Measurements from ENCODE around the gene ZNF414.
"Not testable (repeated sequence)": the region's sequence is repeated elsewhere in the genome, so short reads cannot be mapped to it uniquely, and the experiment has no call there.

The ZNF414 gene

DNA sequence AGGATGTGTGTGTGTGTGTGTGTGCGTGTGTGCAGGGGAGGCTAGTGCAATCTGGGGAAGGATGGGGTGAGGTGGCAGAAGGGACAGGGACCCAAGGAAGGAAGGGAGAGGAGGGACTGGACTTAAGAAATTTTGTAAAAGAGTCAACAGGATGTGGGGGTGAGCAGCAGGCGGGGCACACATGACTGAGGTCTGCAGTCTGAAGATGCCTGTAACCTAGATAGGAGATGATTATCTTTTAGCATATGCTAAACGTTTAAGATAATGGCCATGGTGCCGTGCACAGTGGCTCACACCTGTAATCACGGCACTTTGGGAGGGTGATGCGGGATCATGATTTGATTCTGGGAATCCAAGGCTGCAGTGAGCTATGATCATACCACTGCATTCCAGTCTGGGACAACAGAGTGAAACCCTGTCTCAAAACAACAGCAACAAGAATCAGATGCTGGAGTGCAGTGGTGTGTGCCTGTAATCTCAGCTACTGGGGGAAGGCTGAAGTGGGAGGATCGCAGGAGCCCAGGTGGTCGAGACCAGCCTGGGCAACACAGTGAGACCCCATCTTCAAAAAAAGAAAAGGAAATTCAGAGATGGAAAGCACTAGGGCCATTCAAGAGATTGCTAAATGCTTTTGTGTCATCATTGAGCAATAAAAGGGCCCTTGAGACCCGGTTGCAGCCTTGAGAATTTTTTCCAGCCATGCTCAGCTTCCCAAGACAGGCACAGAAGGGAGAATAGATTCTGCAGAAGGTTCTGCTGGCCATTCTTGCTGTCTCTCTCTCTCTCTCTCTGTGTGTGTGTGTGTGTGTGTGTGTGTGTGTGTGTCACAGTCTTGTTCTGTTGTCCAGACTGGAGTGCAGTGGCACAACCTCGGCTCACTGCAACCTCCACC is 3.8 kb upstream of the ZNF414 start:
- DNase-seq = peak in 1 of 2 experiments; percentile 9

DNA sequence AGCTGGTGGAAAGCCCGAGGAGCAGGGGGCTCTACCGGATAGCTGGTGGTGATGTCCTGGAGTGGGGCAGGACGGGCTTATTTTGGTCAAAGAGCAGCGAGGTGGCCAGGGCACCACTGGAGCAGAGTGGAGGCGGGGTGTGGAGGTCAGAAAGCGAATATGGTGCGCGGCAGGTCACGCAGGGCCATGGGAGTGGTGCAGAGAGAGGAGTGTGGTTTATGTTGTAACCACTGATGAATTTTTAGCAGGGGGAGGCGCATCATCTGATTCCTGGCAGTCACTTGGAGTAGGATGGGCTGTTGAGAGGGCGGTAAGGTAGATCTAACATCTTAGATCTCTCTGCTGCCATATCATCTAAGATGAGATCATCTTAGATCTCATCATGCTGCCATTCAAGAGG is 1.4 kb upstream of the ZNF414 start:
- DNase-seq = no peak

DNA sequence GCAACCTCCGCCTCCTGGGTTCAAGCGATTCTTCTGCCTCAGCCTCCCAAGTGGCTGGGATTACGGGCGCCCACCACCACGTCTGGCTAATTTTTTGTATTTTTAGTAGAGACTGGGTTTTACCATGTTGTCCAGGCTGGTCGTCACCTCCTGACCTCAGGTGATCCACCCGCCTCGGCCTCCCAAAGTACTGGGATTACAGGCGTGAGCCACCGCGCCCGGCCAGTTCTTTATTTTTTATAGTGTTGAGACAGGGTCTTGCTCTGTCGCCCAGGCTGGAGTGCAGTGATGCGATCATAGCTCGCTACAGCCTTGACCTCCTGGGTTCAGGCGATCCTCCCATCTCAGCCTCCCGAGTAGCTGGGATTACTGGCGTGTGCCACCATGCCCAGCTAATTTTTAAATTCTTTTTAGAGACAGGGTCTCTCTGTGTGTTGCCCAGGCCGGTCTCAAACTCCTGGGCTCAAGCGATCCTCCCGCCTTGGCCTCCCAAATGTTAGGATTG is 590 bp upstream of the ZNF414 start:
- not testable (repeated sequence) for DNase-seq

DNA sequence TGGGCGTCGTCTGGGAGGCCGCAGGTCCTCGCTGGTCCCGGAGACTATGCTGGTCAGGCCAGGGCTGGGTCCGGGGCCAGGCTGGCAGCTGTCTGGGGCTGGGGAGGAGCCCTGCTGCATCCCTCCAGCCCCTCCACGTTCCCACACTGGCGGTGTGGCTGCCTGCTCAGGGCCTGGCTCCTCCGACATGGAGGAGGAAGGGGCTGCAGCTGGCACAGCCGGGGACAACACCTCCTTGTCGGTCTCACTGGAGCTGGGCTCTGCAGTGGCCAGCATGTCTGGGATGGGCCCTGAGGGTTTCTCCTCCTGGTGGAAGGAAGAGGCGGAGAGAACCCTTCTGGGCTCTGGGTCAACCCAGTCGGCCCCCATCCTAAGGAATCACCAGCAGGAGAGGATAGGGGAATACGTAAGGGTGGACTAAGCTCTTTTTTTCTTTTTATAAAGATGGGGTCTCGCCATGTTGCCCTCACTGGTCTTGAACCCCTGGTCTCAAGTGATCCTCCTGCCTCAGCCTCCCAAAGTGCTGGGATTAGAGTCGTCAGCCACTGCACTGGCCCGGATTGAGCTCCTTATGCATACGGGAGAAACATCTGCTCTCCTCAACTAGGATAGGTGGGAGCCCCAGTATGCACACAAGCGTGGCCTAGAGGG is 806 bp downstream of the ZNF414 start:
- no peak for DNase-seq

DNA sequence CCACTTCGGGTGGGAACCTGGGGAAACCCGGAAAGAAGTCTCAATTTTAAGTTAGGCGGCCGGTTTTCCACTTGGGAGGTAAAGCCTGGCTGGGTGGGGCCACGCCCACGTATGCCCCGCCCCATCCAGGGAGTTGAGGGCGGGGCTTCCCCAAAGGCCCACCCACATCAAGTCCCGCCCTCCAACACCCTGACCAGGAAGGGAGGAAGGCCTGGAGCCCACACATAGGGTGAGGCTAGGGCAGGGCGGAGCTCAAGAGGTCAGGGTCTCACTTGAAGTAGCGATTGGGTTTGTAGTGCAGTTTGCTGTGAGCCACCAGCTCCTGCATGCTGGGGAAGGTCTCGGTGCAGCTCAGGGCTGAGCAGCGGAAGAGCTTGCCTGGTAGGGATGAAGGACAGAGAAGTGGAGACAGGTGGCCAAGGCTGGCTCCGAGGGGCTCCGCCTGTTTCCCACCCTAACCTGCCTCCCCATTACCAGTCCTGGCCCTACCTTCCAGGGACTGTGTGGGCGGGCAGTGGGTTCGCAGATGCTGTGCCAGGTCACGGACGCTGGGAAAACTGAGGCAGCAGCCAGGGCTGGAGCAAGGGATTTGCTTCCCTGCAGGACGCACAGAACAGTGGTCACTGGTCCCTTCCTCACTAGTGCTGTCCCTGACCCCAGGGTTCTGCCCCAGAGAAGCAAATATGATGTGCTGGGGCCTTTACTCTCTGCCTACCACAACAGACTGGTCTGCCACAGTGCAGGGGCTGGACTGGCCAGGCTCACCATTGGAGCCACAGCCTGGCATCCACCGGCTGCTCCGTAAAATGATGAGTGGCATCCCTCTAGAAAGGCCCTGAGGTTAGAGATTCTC is 1.6 kb downstream of the ZNF414 start:
- DNase-seq = peak in 1 of 2 experiments; percentile 10

DNA sequence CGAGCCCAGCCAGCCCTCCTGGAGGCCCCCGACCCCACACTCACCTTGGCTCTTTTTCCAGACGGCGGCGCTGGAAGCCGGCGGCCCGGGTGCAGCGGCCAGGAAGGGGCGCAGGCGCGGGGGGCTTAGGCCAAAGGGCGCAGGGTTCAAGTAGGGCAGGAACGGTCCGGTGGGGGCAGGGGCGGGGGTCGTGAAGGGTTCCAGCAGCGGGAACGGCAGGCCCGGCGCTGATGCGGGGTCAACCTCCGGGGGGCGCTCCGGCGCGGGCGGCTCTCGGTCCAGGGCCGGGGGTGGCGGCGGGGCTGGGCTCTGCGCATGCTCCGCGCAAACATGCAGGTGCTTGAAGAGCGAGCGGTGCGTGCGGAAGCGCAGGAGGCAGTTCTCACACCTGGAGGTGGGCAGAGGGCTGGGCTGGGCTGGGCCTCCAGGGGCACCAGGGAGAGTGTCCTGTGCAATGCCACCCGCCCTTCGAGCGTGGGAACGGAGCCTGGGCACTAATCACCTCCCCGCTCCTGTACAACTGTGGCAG is 2.3 kb downstream of the ZNF414 start:
- no peak for DNase-seq

DNA sequence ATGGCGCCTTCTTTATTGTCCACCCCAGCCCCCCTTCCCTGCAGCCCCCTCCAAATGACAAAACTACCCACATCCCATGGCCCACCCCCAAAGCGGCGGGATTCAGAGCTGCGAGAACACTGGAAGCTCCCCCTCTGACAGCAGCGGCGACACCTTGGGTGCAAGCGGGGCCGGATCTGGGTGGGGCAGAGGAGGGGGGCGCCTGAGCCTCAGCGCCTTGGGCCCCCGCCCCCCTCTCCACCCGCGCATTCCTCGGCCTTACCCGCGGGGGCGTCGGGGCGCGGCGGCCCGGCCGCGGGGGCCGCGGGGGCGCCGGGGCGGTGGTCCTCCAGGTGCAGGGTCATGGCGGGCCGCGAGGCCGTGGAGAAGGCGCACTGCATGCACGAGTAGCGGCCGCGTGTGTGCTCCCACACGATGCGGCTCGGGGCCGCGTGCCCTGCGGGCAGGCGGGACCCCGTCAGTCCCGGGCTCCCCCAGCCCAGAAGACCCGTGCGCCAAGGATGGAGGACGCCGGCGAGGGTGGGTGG is 3.3 kb downstream of the ZNF414 start:
- no peak for DNase-seq

DNA sequence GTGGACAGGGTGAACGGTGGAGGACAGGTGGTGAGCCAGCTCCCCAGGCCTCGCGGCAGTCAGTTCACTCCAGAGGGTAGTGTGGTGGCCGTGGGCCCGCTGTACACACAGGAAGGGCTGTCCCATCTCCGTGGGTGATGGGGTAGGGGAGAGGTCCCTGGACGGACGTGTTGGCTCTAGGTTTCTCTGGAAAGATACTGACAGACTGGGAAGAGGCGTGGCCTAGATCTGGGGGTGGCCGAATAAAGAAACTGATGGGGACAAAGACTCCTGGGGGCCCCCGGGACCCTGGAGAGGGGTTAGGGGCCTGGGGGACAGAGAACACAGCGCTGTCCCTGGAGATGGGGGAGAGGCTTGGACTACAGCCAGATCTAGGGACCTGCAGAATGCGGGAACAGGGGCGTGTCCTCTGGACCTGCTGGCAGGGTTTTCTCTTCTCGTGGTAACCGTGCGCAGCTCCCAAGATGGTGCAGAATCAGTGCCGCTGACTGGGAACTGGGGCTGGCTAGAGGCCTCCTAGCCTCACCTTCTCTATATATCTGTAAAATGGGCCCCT is 7.5 kb downstream of the ZNF414 start:
- peak in 1 of 2 experiments; percentile 17 for DNase-seq

DNA sequence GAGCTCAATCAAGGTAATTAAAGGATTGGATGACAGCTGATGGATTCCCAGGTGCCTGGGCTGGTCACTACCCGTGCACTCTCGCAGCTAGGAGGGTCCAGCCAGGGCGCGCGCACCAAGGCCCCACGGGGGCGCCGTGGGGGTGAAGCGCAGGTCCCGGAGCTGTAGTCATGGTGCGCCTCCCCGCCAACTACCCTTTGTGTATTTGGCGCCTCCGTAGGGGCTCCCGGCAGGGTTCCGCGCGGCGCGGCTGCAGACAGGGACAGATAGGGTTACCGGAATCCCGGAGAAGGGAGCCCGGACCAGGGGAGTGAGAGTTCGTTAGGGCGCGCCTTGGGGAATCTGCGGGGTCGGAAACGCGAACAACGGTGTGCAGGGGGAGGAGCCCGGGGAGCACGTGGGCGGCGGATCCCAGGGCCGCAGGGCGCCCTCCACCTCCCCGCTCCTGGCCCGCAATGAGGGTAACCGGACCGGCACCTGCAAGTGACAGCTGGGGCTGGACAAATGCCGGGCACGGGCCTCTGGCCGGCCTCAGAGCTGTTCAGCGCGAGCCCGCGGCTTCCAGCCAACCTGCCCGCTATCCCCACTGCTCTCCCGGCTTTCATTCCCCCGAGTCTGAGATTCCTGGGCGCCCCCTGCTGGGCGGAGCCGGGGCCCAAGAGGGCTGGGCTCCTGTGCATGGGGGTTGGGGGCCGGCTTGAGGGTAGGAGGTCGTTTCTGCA is 8.1 kb downstream of the ZNF414 start:
- peak in 1 of 2 experiments; percentile 75 for DNase-seq

DNA sequence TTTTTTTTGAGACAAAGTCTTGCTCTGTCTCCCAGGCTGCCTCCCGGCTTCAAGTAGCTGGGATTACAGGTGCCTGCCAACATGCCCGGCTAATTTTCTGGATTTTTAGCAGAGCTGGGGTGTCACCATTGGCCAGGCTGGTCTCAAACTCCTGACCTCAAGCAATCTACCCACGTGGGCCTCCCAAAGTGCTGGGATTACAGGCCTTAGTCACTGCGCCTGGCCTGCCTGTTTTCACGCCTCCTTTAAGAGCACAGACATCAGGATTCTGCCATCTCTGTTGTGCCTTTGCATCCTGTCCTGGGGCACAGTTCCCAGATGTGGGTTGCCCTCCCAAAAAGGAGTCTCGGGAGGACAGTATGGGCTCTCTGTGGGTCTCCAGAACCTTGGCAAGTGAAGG is 9.0 kb downstream of the ZNF414 start:
- no peak for DNase-seq

DNA sequence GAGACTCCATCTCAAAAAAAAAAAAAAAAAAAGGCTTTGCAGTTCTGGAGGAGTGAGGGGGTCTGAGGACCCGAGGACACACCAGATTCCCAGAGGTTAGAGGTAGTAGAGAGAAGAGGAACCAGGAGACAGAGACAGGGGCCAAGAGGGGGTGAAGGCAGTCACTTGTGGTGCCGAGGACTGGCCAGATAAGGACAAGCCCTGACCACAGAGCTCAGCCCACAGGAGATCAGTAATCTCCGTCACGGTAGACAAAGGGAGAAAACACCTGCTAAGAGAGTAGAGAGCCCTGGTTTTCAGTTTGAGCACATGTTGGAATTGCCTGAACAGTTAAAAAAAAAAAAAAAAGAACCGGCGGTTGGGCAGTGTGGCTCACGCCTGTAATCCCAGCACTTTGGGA is 9.8 kb downstream of the ZNF414 start:
- no peak for DNase-seq

DNA sequence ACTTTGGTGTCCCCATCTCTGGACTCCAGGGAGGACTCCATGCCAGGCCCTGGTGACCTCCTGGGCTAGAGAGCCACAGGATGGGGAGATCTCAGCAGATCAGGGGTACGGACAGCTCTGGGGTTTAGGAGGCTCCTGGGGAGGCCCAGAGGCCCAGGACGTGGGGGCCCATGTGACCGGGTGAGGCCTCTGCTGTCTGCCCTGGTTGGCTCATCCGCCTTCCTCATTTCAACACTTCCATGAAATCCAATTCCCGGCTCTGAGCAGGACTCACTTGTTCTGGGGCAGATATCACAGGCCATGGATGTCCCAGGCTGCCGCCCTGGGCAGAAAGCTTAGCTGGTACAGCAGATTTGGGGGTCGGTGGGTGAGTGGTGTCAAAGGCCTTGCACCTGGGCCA is 10.5 kb downstream of the ZNF414 start:
- no peak for DNase-seq

DNA sequence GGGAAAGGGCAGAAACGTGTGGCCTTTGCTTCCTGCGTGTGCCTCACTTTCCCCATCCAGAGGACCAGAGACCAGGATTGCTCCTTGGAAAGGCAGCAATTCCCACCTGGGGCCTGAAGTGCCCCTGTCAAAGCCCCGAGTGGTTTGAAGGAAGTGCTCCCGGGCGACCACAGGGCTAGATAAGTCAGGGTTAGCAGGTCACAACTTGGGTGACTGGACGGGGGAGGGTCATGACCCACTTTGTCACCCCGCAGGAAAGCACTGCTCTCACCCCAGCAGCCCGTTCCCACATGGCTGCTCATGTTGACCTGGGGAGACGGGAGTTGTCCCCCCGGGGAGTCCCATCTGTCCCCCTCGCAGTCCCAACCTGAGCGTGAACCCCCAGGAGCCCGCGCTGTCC is 12.0 kb downstream of the ZNF414 start:
- DNase-seq = no peak

DNA sequence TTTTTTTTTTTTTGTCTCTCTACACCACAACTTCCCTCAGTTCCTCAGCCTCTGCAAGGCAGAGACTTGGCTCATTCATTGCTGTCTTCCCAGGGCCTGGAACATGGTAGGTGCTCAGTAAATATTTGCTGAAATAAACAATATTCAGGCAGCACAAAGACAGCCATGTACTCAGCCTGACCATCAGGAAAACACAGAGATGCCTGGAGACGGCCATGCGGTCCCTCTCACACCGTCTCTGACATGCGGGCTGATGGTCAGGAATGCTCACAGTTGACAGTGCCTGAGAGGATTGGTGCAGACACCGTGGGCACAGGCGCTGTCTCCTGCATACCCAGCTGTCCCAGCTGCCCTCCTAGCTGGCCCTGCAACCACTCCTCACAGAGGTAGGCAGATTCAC is 12.5 kb downstream of the ZNF414 start:
- no peak for DNase-seq

DNA sequence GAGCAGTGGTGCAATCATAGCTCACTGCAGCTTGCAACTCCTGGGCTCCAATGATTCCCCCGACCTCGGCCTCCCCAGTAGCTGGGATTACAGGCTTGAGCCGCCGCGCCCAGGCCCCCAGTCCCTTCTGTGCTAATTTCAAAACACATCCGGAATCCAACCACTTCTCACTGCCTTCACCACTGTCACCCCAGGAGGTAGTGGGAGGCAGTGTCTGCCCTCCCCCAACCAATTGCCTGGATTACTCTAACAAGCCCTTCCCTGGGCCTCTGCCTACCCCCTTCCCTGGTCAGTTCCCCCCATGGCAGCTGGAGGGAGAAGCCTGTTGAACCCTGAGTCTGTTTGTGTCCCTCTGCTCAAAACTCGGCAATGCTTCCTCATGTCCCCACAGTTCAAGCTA is 13.8 kb downstream of the ZNF414 start:
- no peak for DNase-seq

DNA sequence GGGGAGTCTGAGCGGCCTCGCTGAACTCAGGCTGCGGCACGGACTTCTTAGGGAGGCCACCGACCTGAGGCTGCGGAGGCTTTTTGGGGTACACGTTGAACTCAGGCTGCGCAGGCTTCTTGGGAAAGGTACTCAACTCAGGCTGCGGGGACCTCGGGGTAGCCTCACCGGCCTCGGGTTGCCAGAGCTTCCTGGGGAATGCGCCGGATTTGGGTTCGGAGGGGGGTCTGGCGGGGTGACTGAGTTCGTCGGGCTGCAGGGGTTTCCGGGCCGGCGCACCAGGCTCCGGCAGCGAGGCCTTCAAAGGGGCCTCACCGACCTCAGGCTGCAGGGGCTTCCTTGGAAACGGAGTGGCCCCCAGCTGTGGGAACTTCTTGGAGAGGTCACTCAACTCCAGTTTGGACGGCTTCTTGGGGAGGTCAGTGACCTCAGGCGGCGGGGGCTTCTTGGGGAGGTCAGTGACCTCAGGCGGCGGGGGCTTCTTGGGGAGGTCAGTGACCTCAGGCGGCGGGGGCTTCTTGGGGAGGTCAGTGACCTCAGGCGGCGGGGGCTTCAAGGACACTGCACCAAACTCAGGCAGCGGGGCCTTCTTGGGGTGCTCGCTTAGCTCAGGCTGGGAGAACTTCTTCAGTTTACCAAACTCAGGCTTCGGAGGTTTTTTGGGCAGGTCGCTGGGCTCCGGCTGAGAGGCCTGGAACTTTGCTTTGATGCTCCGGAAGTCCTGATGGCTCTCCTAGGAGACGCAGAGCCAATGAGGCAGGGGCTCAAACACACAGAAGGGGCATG is 14.7 kb downstream of the ZNF414 start:
- no peak for DNase-seq

DNA sequence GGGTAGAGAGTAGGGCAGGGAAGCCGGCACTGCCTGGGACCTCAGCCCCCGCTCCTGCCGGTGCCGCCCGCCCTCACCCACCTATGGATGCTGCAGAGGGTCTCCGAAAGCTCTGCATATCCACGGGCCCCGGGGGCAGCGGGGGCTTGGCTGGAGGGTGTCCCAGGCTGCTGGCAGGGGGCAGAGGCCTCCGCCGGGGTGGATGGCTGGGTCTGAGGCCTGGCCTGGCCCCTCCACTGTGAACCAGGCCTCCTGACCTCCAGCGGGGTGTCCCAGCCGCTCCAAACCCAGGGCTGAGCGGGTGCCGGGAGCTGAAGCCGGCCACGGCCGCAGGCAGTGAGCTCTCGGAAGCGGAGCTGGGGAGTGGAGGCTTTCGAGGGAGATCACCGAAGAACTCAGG is 15.7 kb downstream of the ZNF414 start:
- DNase-seq = no peak

DNA sequence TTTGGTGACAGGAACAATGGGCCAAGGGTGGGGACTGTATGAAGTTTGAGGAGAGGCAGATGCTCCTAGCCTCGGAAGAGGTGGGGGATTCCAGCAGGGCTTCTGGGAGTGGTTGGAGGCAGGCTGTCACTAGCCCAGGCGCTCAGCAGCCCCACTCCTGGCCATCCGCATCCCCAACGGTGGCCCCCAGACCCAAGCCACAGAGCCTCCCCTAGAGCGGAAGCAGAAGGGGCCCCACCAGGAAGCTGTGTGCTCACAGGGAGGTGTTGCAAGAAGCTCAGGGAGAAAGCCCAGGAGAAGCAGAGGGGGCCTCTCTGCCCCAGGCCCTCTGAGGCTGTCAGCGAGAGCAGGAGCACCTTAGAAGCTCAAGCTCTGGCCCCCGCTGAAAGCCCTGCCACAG is 19.8 kb downstream of the ZNF414 start:
- no peak for DNase-seq

DNA sequence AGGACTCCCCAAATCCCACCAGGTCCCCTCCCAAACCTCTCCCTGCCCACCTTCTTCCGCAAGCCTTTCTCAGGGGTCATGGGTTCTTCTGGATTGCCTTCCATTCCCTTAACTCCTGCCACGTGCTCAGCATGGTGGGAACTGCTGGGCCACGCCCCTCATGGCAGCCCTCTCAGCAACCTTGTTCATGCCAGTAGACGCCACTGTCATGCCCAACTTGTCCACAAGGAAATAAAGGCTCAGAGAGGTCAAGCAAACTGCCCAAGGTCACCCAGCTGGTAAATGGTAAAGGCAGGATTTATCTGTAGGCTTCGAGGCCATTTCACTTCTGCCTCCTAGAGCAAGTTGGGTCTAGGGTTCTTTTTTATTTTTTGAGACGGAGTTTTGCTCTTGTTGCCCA is 22.4 kb downstream of the ZNF414 start:
- DNase-seq = no peak

DNA sequence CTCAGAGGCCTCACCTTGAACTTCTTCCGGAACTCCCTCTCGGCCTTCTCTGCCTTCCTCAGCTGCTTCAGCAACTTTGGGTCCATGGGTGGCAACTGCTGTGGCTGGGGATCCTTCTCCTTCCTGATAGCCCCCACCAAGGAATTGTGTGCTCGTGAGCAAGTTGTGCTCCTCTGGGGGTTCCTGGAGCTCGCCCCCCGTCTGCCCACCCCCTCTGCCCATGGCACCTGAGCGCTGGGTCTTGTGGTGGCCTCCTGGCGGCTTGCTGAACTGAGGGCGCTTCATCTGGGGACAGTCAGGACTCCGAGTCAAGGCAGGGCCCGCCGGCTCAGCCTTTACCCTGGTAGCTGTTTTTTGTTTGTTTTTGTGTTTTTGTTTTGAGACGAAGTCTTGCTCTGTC is 23.1 kb downstream of the ZNF414 start:
- no peak for DNase-seq

DNA sequence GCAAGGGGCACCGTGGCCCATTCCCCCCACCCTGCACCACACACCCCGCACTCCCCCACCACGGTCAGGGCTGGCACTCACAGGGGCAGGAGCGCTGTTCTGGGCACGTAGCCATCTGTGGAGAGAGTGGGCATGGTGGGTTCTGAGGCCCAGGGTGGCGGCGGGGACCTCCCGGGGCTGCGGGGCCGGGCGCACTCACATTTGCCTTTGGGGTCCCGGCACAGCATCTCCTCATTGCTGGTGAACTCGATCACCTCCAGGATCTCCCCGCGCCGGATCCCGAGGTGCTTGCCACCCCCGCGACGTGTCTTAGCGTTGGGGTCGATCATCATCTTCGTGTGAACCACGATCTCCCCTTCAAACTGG is 23.6 kb downstream of the ZNF414 start:
- DNase-seq = no peak
